GM12872 (cell line): Measurements from ENCODE around the gene MLKL.

Source experiments
- TF ChIP-seq, protein P1 (sequence below): IDR thresholded peaks from 3 replicates; pipeline ENCODE4 v1.5.1; 2011; ENCODE audit warnings: low read depth, mild to moderate bottlenecking, low read length, moderate library complexity; ENCODE audit not compliant: insufficient read depth

Gene MLKL

DNA sequence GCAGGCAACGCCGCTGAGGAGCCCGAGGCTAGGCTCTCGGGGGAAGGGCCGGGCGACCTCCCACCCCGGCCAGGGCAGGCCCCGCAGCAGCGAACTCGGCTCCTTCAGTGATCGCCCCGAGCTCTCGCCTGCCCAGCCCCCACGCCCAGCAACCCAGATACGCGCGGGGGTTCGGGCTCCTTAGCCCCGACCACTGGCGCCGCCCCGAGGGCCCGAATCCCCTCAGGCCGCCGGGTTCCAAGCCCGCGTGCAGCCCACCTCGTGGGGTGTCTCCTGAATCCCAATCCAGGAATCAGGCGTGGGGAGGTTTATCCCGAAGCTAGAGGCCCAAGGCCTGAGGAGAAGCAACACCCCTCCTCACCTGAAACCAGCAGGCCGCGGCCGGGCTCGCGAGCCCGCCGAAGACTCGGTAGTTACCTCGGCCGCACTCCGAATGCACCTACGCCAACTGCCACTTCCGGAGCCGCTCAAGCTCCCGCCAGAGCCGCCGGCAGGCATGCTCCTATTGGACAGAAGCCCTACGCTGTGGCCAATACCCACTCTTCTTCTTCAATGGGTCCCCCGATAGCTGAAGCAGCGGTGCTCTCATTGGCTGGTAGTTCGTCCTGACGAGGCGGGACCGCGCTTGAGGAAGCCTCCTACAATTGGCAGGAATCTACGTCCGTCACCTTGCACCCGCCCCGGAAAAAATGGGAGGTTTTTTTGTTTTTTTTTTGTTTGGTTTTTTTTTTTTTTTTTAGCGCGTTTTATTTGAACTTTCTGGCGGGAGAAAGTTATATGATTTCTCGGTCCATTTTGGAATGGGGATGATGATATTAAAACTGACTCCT, 34.0 kb downstream of the MLKL start, which contains the start of gene RFWD3:
Gene RFWD3, minus strand, starts transcription at position 453 of the 830 bp plus-strand sequence. CDS start 5,428 bp downstream, outside the sequence.
- TF ChIP-seq, protein P1, sequence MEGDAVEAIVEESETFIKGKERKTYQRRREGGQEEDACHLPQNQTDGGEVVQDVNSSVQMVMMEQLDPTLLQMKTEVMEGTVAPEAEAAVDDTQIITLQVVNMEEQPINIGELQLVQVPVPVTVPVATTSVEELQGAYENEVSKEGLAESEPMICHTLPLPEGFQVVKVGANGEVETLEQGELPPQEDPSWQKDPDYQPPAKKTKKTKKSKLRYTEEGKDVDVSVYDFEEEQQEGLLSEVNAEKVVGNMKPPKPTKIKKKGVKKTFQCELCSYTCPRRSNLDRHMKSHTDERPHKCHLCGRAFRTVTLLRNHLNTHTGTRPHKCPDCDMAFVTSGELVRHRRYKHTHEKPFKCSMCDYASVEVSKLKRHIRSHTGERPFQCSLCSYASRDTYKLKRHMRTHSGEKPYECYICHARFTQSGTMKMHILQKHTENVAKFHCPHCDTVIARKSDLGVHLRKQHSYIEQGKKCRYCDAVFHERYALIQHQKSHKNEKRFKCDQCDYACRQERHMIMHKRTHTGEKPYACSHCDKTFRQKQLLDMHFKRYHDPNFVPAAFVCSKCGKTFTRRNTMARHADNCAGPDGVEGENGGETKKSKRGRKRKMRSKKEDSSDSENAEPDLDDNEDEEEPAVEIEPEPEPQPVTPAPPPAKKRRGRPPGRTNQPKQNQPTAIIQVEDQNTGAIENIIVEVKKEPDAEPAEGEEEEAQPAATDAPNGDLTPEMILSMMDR: no peak

DNA sequence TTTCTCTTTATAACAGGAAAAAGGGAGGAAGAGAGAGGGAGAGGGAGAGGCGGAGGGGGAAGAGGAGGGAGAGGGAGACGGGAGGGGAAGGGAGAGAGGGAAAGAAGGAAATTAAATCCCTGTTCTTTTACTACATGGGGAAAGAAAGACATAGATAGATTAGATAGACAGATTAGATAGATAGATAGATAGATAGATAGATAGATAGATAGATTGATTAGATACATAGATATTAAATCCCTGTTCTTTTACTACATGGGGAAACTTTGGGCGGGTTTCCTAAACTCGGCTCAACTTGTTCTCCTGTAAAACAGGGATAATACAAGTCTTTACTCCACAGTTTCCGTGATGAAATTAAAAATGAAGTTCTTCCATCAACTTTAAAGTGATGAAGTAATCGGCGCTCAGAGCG, 34.6 kb downstream of the MLKL start:
- TF ChIP-seq, protein P1: no peak

DNA sequence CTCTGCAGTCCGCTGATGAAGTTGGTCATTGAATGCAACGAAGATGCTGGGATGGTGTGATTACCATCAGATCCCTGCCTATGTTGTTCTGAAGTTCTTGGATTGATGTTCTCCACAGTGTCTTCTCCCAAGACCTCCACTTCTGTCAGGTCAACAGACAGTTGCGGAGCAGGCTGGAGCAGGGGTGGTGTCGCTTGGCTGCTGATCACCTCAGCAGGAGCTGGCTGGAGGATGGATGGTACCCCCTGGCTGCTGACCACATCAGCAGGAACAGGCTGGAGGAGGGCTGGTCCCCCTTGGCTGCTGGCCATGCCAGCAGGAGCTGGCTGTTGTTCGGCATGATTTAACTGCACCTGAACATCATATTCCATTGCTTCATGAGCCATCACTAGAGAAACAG, 39.6 kb downstream of the MLKL start:
- TF ChIP-seq, protein P1: no peak

DNA sequence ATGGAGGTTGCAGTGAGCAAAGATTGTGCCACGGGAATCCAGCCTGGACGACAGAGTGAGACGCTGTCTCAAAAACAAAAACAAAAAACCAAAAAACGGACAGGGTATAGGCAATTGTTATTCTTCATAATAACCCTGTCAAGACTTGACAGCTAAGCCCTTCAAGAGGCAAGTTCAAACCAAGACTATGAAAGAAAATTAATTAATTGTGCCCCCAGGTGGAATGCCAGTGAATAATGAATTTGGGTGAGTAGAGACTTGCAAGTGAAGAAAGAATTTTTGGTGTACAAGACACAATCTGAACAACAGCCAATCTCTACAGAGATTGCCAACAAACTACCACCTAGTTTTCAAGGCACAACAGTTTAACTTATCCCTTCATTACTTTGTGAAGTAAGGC, 40.3 kb downstream of the MLKL start:
- TF ChIP-seq, protein P1: no peak

DNA sequence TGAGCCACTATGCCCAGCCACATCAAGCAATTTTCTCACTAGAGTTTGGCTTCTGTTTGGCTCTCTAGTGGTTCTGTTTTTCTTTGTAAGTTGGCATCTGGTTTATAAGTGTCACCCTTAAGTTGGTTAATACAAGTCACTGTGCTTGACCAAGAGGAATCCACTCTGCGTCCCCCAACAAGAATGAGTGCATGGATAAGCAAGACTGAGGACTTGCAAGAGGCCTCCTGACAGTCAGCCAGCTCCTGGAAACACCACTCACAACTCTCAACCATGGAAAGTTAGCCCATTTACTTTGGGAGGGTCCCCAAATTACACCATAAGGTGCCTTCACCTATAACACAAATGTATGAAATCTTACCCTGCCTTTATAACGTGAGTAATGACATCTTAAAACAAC, 41.6 kb downstream of the MLKL start:
- TF ChIP-seq, protein P1: no peak

DNA sequence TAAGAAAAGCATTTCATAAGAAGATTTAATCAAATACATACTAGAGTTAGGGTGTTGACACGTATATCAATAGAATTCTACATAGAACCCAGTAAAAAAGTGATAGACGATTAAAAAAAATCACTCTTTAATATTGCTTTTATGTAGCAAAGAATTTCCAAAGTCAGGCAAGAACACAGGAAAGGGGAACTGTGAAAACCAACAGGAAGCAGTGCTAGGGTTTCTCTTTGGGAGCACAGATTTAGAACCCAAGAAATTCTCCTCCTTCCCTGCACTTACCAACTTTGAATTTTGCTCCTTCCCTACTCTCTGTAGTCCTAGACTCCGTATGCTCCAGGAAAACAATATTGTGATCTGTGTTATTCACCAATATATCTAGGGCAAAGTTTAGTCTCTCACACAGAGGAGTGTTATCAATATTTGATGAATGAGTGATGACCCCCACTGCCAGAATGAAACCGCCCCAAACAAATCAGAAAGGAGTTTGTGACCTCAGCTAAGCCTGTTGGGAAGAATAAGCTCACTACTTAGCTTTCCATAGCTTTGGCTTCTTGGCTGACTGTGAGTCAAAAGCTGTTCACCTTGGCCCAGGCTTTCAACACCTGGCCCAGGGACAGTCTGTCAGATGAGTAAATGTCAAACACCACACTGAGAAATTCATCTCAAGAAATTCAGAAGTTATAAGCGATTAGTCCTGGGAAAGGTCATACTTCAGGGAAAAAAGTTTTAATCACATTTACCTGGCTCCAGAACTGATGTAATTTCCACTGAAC, 42.6 kb downstream of the MLKL start:
- TF ChIP-seq, protein P1: no peak

DNA sequence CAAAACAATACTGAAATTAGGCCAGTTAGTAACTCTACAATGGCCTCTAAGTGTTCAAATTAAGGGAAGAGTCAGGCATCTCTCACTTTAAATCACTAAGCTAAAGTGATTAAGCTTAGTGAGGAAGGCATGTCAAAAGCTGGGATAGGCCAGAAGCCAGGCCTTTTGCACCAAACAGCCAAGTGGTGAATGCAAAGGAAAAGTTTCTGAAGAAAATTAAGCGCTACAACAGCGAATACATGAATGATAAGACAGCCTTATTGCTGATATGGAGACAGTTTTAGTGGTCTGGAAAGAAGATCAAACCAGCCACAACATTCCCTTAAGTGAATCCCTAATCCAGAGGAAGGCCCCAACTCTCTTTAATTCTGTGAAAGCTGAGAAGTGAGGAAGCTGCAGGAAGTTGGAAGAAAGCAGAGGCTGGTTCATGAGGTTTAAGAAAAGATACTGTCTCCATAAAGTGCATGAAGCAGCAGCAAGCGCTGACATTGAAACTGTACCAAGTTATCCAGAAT, 46.1 kb downstream of the MLKL start:
- TF ChIP-seq, protein P1: no peak
